Epithelial cell of proximal tubule (primary cell): ENCODE results near the gene ATP6AP1. TPM values are rescaled to one million over a fixed set of nuclear protein-coding genes. Genes with fewer than 3 reads are reported as not detected.

Experiments used
- DNase-seq: peaks from one replicate; pipeline ENCODE4 v3.0.0-alpha.2; 2011; ENCODE audit warnings: low read depth
- H3K4me3 ChIP-seq: 2 replicates; pipeline ENCODE4 v1.5.1; 2011; ENCODE audit warnings: low read depth, mild to moderate bottlenecking, low read length
- CTCF ChIP-seq: conservative IDR thresholded peaks from 2 replicates; pipeline ENCODE4 v1.5.1; 2012; ENCODE audit warnings: low read depth, mild to moderate bottlenecking, low read length
- total RNA-seq: library from RNA; depleted of rRNA; stranded (reverse); fragments of >200 nt; gene quantifications from 2 replicates; pipeline ENCODE4 v1.2.3, GENCODE V29; 2015

The ATP6AP1 gene
- total RNA-seq, 1 donor from 2014 or later = 55.1 TPM

- no peak for DNase-seq
- TF ChIP-seq CTCF = no peak
These were observed 16.5 kb upstream of the ATP6AP1 start for GRCh38 chrX:154411981-154412340.

GRCh38 chrX:154412468-154412867 is 16.0 kb upstream of the ATP6AP1 start:
- peak overlapping the region; percentile 70 for H3K4me3 ChIP-seq

More at GRCh38 chrX:154411981-154412340, 16.5 kb upstream of the ATP6AP1 start:
- H3K4me3 ChIP-seq = peak overlapping the region; percentile 70

GRCh38 chrX:154413142-154413541 is 15.3 kb upstream of the ATP6AP1 start:
- H3K4me3 ChIP-seq = no peak overlapping the region
- no peak for TF ChIP-seq CTCF
- no peak for DNase-seq

More at GRCh38 chrX:154412468-154412867, 16.0 kb upstream of the ATP6AP1 start:
- TF ChIP-seq CTCF = no peak
- DNase-seq = no peak

- no peak overlapping the region for H3K4me3 ChIP-seq
- TF ChIP-seq CTCF = no peak
- no peak for DNase-seq
These were observed 11.3 kb upstream of the ATP6AP1 start for GRCh38 chrX:154417157-154417556.

- DNase-seq = no peak
- TF ChIP-seq CTCF = no peak
- H3K4me3 ChIP-seq = no peak overlapping the region
These were observed 9.3 kb upstream of the ATP6AP1 start for GRCh38 chrX:154419189-154419588.

- no peak for TF ChIP-seq CTCF
These were observed 8.6 kb upstream of the ATP6AP1 start for GRCh38 chrX:154419688-154420401.

GRCh38 chrX:154420402-154420756 is 8.1 kb upstream of the ATP6AP1 start:
- H3K4me3 ChIP-seq = no peak overlapping the region
- DNase-seq = no peak
- TF ChIP-seq CTCF = no peak

More at GRCh38 chrX:154419688-154420401, 8.6 kb upstream of the ATP6AP1 start:
- no peak for DNase-seq
- no peak overlapping the region for H3K4me3 ChIP-seq
